HEK293 (cell line): Measurements from ENCODE around the gene RBPJ.
A peak's percentile ranks its signal among the peaks of the same experiment; 100 is the strongest.

Source experiments
- EGR2 ChIP-seq: fragments of 450-650 bp; formaldehyde crosslinking; IDR thresholded peaks from 2 replicates; pipeline ENCODE4 v1.5.1; 2016; ENCODE audit warnings: low read depth, missing biosample characterization, missing genetic modification characterization
- ELK4 ChIP-seq: IDR thresholded peaks from 2 replicates; pipeline ENCODE4 v1.6.1; 2011; ENCODE audit warnings: mild to moderate bottlenecking, low read depth, low read length, borderline replicate concordance
- GLI2 ChIP-seq: fragments of 450-650 bp; formaldehyde crosslinking; IDR thresholded peaks from 2 replicates; pipeline ENCODE4; 2017; ENCODE audit warnings: missing biosample characterization, missing genetic modification characterization, low read depth, borderline replicate concordance
- HOXC10 ChIP-seq: sonication (generic); formaldehyde crosslinking; IDR thresholded peaks from 2 replicates; pipeline ENCODE4 v1.8.1; 2023; ENCODE audit warnings: mild to moderate bottlenecking, missing genetic modification reagents
- KLF1 ChIP-seq: fragments of 450-650 bp; formaldehyde crosslinking; IDR thresholded peaks from 2 replicates; pipeline ENCODE4 v1.5.1; 2016; ENCODE audit warnings: missing biosample characterization, missing genetic modification characterization
- KLF10 ChIP-seq: fragments of 450-650 bp; IDR thresholded peaks from 2 replicates; pipeline ENCODE4 v1.5.1; 2018; ENCODE audit warnings: missing biosample characterization, mild to moderate bottlenecking, missing genetic modification characterization
- PRDM2 ChIP-seq: fragments of 450-650 bp; formaldehyde crosslinking; IDR thresholded peaks from 2 replicates; pipeline ENCODE4 v1.5.1; 2016; ENCODE audit warnings: missing biosample characterization, missing genetic modification characterization, borderline replicate concordance
- REPIN1 ChIP-seq: fragments of 450-650 bp; formaldehyde crosslinking; IDR thresholded peaks from 2 replicates; pipeline ENCODE4 v1.5.1; 2017; ENCODE audit warnings: missing biosample characterization, missing genetic modification characterization, low read depth
- SCRT1 ChIP-seq: fragments of 450-650 bp; formaldehyde crosslinking; IDR thresholded peaks from 2 replicates; pipeline ENCODE4 v1.5.1; 2016; ENCODE audit warnings: missing biosample characterization, missing genetic modification characterization, borderline replicate concordance
- SP3 ChIP-seq: fragments of 450-650 bp; formaldehyde crosslinking; IDR thresholded peaks from 2 replicates; pipeline ENCODE4 v1.5.1; 2016; ENCODE audit warnings: missing biosample characterization, missing genetic modification characterization
- TCF7L2 ChIP-seq: IDR thresholded peaks from 2 replicates; pipeline ENCODE4 v1.6.1; 2011; ENCODE audit warnings: low read depth, mild to moderate bottlenecking, inconsistent platforms, low read length, moderate library complexity, borderline replicate concordance
- ZBTB26 ChIP-seq: fragments of 450-650 bp; formaldehyde crosslinking; optimal IDR thresholded peaks from 2 replicates; pipeline ENCODE3; 2016; ENCODE audit warnings: missing biosample characterization, mild to moderate bottlenecking, missing genetic modification characterization
- ZBTB44 ChIP-seq: fragments of 450-650 bp; IDR thresholded peaks from 2 replicates; pipeline ENCODE4 v1.5.1; 2018; ENCODE audit warnings: missing biosample characterization, mild to moderate bottlenecking, missing genetic modification characterization
- ZBTB48 ChIP-seq: fragments of 450-650 bp; formaldehyde crosslinking; IDR thresholded peaks from 2 replicates; pipeline ENCODE4 v1.5.1; 2016; ENCODE audit warnings: missing biosample characterization, missing genetic modification characterization
- ZFP69B ChIP-seq: fragments of 450-650 bp; formaldehyde crosslinking; IDR thresholded peaks from 2 replicates; pipeline ENCODE4 v1.5.1; 2016; ENCODE audit warnings: missing biosample characterization, missing genetic modification characterization
- ZIC2 ChIP-seq: fragments of 450-650 bp; formaldehyde crosslinking; IDR thresholded peaks from 2 replicates; pipeline ENCODE4 v1.5.1; 2016; ENCODE audit warnings: missing biosample characterization, missing genetic modification characterization
- ZNF140 ChIP-seq: fragments of 450-650 bp; formaldehyde crosslinking; IDR thresholded peaks from 2 replicates; pipeline ENCODE4 v1.5.1; 2016; ENCODE audit warnings: missing biosample characterization, missing genetic modification characterization
- ZNF266 ChIP-seq: fragments of 450-650 bp; formaldehyde crosslinking; IDR thresholded peaks from 2 replicates; pipeline ENCODE4 v1.5.1; 2016; ENCODE audit warnings: missing biosample characterization, missing genetic modification characterization, low read depth
- ZNF324 ChIP-seq: fragments of 450-650 bp; formaldehyde crosslinking; IDR thresholded peaks from 2 replicates; pipeline ENCODE4 v1.5.1; 2016; ENCODE audit warnings: missing biosample characterization, missing genetic modification characterization
- ZNF48 ChIP-seq: fragments of 450-650 bp; formaldehyde crosslinking; IDR thresholded peaks from 2 replicates; pipeline ENCODE4 v1.5.1; 2016; ENCODE audit warnings: missing biosample characterization, missing genetic modification characterization
- ZNF514 ChIP-seq: fragments of 450-650 bp; formaldehyde crosslinking; IDR thresholded peaks from 2 replicates; pipeline ENCODE4 v1.5.1; 2016; ENCODE audit warnings: missing biosample characterization, missing genetic modification characterization
- ZNF555 ChIP-seq: fragments of 450-650 bp; formaldehyde crosslinking; conservative IDR thresholded peaks from 2 replicates; pipeline ENCODE4 v1.5.1; 2017; ENCODE audit warnings: missing biosample characterization, mild to moderate bottlenecking, missing genetic modification characterization, inconsistent platforms
- ZNF571 ChIP-seq: fragments of 450-650 bp; formaldehyde crosslinking; IDR thresholded peaks from 2 replicates; pipeline ENCODE4 v1.5.0; 2017; ENCODE audit warnings: missing biosample characterization, missing genetic modification characterization
- ZNF629 ChIP-seq: fragments of 450-650 bp; formaldehyde crosslinking; IDR thresholded peaks from 2 replicates; pipeline ENCODE4 v1.5.1; 2017; ENCODE audit warnings: missing biosample characterization, missing genetic modification characterization
- ZNF664 ChIP-seq: fragments of 450-650 bp; formaldehyde crosslinking; IDR thresholded peaks from 2 replicates; pipeline ENCODE4 v1.5.1; 2016; ENCODE audit warnings: missing biosample characterization, missing genetic modification characterization
- ZSCAN16 ChIP-seq: fragments of 450-650 bp; formaldehyde crosslinking; IDR thresholded peaks from 2 replicates; pipeline ENCODE4 v1.5.1; 2016; ENCODE audit warnings: missing biosample characterization, missing genetic modification characterization
- TF ChIP-seq, protein P1 (sequence below): fragments of 450-650 bp; formaldehyde crosslinking; IDR thresholded peaks from 2 replicates; pipeline ENCODE4 v1.5.1; 2016; ENCODE audit warnings: missing biosample characterization, missing genetic modification characterization
- TF ChIP-seq, protein P2 (sequence below): fragments of 450-650 bp; formaldehyde crosslinking; IDR thresholded peaks from 2 replicates; pipeline ENCODE4 v1.5.1; 2017; ENCODE audit warnings: missing biosample characterization, missing genetic modification characterization

The RBPJ gene

GRCh38 chr4:26319467-26319948, 1.3 kb upstream of the RBPJ start (continued):
- no peak for TF ChIP-seq ZSCAN16 (tag by site-specific recombination)
- no peak for TF ChIP-seq GLI2 (tag by site-specific recombination)
- peak; percentile 63 for TF ChIP-seq SP3
- no peak for TF ChIP-seq TCF7L2
- peak; percentile 54 for TF ChIP-seq ZIC2 (tag by site-specific recombination)
- TF ChIP-seq ZBTB26: peak; percentile 85
- TF ChIP-seq EGR2 (tag by site-specific recombination): no peak
- no peak for TF ChIP-seq KLF1 (tag by site-specific recombination)
- no peak for TF ChIP-seq ZNF571 (tag by site-specific recombination)
- TF ChIP-seq ZNF266 (tag by site-specific recombination): no peak
- TF ChIP-seq ZNF514 (tag by site-specific recombination): no peak
- no peak for TF ChIP-seq ZNF140 (tag by site-specific recombination)
- TF ChIP-seq ELK4: no peak
- TF ChIP-seq, protein P1, sequence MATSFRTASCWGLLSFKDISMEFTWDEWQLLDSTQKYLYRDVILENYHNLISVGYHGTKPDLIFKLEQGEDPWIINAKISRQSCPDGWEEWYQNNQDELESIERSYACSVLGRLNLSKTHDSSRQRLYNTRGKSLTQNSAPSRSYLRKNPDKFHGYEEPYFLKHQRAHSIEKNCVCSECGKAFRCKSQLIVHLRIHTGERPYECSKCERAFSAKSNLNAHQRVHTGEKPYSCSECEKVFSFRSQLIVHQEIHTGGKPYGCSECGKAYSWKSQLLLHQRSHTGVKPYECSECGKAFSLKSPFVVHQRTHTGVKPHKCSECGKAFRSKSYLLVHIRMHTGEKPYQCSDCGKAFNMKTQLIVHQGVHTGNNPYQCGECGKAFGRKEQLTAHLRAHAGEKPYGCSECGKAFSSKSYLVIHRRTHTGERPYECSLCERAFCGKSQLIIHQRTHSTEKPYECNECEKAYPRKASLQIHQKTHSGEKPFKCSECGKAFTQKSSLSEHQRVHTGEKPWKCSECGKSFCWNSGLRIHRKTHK (tag by site-specific recombination): no peak
- TF ChIP-seq ZNF555 (tag by site-specific recombination): no peak
- TF ChIP-seq PRDM2: no peak
- 0 out of 2 replicates have a peak, but pooled peaks have one; percentile 28 for TF ChIP-seq ZNF629 (tag by site-specific recombination)
- TF ChIP-seq ZBTB48 (tag by site-specific recombination): no peak
- TF ChIP-seq ZNF664 (tag by site-specific recombination): no peak
- no peak for TF ChIP-seq ZNF48
- no peak for TF ChIP-seq ZNF324 (tag by site-specific recombination)
- peak; percentile 99 for TF ChIP-seq SCRT1
- TF ChIP-seq ZFP69B (tag by site-specific recombination): peak; percentile 51; the same call in 1 of the 2 replicates
- TF ChIP-seq REPIN1 (tag by site-specific recombination): no peak
- TF ChIP-seq HOXC10 (CRISPR knock-in tag): no peak
- TF ChIP-seq KLF10 (tag by site-specific recombination): peak; percentile 37; the same call in 1 of the 2 replicates
- TF ChIP-seq, protein P2, sequence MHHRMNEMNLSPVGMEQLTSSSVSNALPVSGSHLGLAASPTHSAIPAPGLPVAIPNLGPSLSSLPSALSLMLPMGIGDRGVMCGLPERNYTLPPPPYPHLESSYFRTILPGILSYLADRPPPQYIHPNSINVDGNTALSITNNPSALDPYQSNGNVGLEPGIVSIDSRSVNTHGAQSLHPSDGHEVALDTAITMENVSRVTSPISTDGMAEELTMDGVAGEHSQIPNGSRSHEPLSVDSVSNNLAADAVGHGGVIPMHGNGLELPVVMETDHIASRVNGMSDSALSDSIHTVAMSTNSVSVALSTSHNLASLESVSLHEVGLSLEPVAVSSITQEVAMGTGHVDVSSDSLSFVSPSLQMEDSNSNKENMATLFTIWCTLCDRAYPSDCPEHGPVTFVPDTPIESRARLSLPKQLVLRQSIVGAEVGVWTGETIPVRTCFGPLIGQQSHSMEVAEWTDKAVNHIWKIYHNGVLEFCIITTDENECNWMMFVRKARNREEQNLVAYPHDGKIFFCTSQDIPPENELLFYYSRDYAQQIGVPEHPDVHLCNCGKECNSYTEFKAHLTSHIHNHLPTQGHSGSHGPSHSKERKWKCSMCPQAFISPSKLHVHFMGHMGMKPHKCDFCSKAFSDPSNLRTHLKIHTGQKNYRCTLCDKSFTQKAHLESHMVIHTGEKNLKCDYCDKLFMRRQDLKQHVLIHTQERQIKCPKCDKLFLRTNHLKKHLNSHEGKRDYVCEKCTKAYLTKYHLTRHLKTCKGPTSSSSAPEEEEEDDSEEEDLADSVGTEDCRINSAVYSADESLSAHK: no peak
- no peak for TF ChIP-seq ZBTB44 (tag by site-specific recombination)
